Osteocyte (in vitro differentiated cells): Measurements from ENCODE around the gene ZNF552. TPM values are rescaled to one million over a fixed set of nuclear protein-coding genes. Genes with fewer than 3 reads are reported as not detected.

Source experiments
- DNase-seq: peaks from one replicate; pipeline ENCODE4 v3.0.0; 2021; ENCODE audit warnings: mixed read lengths; ENCODE audit not compliant: unreplicated experiment; ENCODE audit errors: extremely low spot score
- H3K27ac Mint-ChIP-seq: one replicate; pipeline ENCODE4 v1.8.0; 2021; ENCODE audit warnings: mild to moderate bottlenecking, mixed read lengths; ENCODE audit not compliant: unreplicated experiment
- H3K27me3 Mint-ChIP-seq: one replicate; pipeline ENCODE4 v1.8.0; 2021; ENCODE audit warnings: mixed read lengths; ENCODE audit not compliant: unreplicated experiment
- H3K36me3 Mint-ChIP-seq: one replicate; pipeline ENCODE4 v1.8.0; 2021; ENCODE audit warnings: mixed read lengths; ENCODE audit not compliant: unreplicated experiment
- H3K4me1 Mint-ChIP-seq: one replicate; pipeline ENCODE4 v1.8.0; 2021; ENCODE audit warnings: mixed read lengths; ENCODE audit not compliant: unreplicated experiment
- H3K4me3 Mint-ChIP-seq: one replicate; pipeline ENCODE4 v1.8.0; 2021; ENCODE audit warnings: mild to moderate bottlenecking, moderate library complexity, mixed read lengths; ENCODE audit not compliant: unreplicated experiment
- H3K9me3 Mint-ChIP-seq: one replicate; pipeline ENCODE4 v1.8.0; 2021; ENCODE audit warnings: mixed read lengths; ENCODE audit not compliant: unreplicated experiment
- total RNA-seq: library from RNA; stranded (reverse); gene quantifications from 2 replicates; pipeline ENCODE4 v1.2.1, GENCODE V29; 2021
- TF ChIP-seq, protein P1 (sequence below): fragments of 200-600 bp; sonication (generic); IDR thresholded peaks from 2 replicates; pipeline ENCODE4 v1.5.0; 2021; ENCODE audit warnings: antibody characterized with exemption, mild to moderate bottlenecking, moderate library complexity

Gene ZNF552
- total RNA-seq, 1 donor from 2014 or later: 9.0 TPM

DNA sequence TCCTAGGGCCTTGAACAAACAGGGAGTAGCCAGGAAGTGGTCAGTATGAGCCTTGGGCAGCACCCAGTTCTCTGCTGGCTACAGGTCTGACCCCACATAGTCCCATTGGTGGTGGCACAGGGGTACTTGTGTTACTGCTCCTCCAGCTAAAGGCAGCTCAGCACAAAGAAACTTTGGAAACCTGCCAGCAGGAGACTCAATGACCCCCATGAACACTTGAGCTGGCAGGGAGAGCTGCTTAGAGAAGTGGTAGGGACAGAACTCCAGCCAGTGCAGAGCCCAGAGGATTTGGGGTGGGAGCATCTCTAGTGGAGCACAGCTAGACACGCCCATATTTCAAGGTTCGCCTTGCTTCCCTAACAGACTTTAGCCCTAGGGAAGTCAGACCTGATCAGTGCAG, 55.6 kb downstream of the ZNF552 start:
- no peaks in the 10 kb centered on the region for H3K27me3 Mint-ChIP-seq
- TF ChIP-seq, protein P1, sequence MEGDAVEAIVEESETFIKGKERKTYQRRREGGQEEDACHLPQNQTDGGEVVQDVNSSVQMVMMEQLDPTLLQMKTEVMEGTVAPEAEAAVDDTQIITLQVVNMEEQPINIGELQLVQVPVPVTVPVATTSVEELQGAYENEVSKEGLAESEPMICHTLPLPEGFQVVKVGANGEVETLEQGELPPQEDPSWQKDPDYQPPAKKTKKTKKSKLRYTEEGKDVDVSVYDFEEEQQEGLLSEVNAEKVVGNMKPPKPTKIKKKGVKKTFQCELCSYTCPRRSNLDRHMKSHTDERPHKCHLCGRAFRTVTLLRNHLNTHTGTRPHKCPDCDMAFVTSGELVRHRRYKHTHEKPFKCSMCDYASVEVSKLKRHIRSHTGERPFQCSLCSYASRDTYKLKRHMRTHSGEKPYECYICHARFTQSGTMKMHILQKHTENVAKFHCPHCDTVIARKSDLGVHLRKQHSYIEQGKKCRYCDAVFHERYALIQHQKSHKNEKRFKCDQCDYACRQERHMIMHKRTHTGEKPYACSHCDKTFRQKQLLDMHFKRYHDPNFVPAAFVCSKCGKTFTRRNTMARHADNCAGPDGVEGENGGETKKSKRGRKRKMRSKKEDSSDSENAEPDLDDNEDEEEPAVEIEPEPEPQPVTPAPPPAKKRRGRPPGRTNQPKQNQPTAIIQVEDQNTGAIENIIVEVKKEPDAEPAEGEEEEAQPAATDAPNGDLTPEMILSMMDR: no peak
- H3K4me3 Mint-ChIP-seq: no peak overlapping the region
- H3K27ac Mint-ChIP-seq: no peak overlapping the region
- peaks cover 36% of the 10 kb centered on the region for H3K9me3 Mint-ChIP-seq
- no peak for DNase-seq
- no peaks in the 10 kb centered on the region for H3K4me1 Mint-ChIP-seq
- H3K36me3 Mint-ChIP-seq: peaks cover 84% of the 10 kb centered on the region

DNA sequence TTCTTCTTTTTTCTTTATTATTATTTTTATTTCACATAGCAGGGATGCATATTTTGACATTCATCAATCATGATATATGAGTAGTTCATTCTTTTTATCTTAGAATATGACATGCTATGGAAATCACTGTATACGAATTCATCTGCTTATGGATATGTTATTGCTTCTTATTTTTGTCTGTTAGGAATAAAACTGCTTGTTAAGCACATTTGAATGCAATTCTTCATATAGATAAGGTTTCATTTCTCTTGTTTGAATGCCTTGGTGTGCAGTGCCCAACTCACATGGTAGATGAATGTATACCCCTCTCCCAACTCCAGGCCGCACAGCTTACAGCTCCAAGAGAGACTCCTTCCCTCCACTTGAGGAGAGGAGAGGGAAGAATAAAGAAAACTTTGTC, 56.8 kb downstream of the ZNF552 start:
- Mint-ChIP-seq H3K27ac (no peak overlapping the region), H3K36me3 (peaks cover 86% of the 10 kb centered on the region), H3K27me3 (no peaks in the 10 kb centered on the region), H3K9me3 (peaks cover 38% of the 10 kb centered on the region), H3K4me3 (no peak overlapping the region), H3K4me1 (no peaks in the 10 kb centered on the region)
- no peak for DNase-seq
- TF ChIP-seq, protein P1: no peak

Other genes with a start within 250 kb of the ZNF552 start
- 6.5 and 6.8 TPM in 2 replicates for gene ZNF416, start 236.0 kb downstream of the ZNF552 start, total RNA-seq
- gene ZIK1, start 230.8 kb downstream of the ZNF552 start, total RNA-seq: 6.8 and 7.1 TPM in 2 replicates
- gene ZNF530, start 215.0 kb downstream of the ZNF552 start, total RNA-seq: 2.4 and 2.8 TPM in 2 replicates
- 19.6 and 20.0 TPM in 2 replicates for gene ZNF134, start 200.7 kb downstream of the ZNF552 start, total RNA-seq
- gene ZNF211, start 181.7 kb downstream of the ZNF552 start, total RNA-seq: 11.9 and 14.4 TPM in 2 replicates
- not detected in 2 replicates for gene ZSCAN4, start 146.0 kb downstream of the ZNF552 start, total RNA-seq
- gene ZNF551, start 132.9 kb downstream of the ZNF552 start, total RNA-seq: 6.1 and 6.3 TPM in 2 replicates
- gene ZNF154, start 105.7 kb downstream of the ZNF552 start, total RNA-seq: 18.0 and 18.9 TPM in 2 replicates
- gene ZNF671, start 87.3 kb downstream of the ZNF552 start, total RNA-seq: 7.1 TPM in 2 replicates
- 16.9 and 21.0 TPM in 2 replicates for gene ZNF776, start 68.1 kb downstream of the ZNF552 start, total RNA-seq
- 18.8 TPM in 2 replicates for gene ZNF586, start 45.2 kb downstream of the ZNF552 start, total RNA-seq
- 14.4 and 16.5 TPM in 2 replicates for gene ZNF587B, start 15.4 kb upstream of the ZNF552 start, total RNA-seq
- gene ZNF587, start 34.9 kb upstream of the ZNF552 start, total RNA-seq: 33.5 and 34.2 TPM in 2 replicates
- gene ZNF814, start 74.1 kb upstream of the ZNF552 start, total RNA-seq: 17.2 and 18.0 TPM in 2 replicates
- gene ZNF417, start 101.7 kb upstream of the ZNF552 start, total RNA-seq: 16.9 and 21.0 TPM in 2 replicates
- 12.0 and 12.3 TPM in 2 replicates for gene ZNF418, start 120.5 kb upstream of the ZNF552 start, total RNA-seq
- gene ZNF256, start 132.8 kb upstream of the ZNF552 start, total RNA-seq: 6.0 and 6.3 TPM in 2 replicates
- 1.4 and 1.8 TPM in 2 replicates for gene C19orf18, start 159.6 kb upstream of the ZNF552 start, total RNA-seq
- gene ZNF606, start 187.9 kb upstream of the ZNF552 start, total RNA-seq: 17.5 and 22.0 TPM in 2 replicates
- gene ZSCAN1, start 219.1 kb upstream of the ZNF552 start, total RNA-seq: 0.57 TPM in 1 of 2 replicates, not detected in the other
- gene ZNF135, start 244.4 kb upstream of the ZNF552 start, total RNA-seq: 5.5 and 5.9 TPM in 2 replicates